Effector memory CD4-positive, alpha-beta T cell (primary cell): ENCODE results near the gene ZDHHC16.
A peak's percentile ranks its signal among the peaks of the same experiment; 100 is the strongest.

Source experiments
- DNase-seq, 3 donors: peaks; one replicate each; pipeline ENCODE4 v3.0.0-alpha.2; 2020
- H3K27ac ChIP-seq: 2 replicates; pipeline ENCODE4 v1.7.0; 2013; ENCODE audit warnings: mild to moderate bottlenecking, low read length, moderate library complexity; ENCODE audit not compliant: insufficient read depth, poor library complexity, severe bottlenecking
- H3K27me3 ChIP-seq: replicated peaks from 2 replicates; pipeline ENCODE4 v1.7.0; 2013; ENCODE audit warnings: mild to moderate bottlenecking, low read length; ENCODE audit not compliant: insufficient read depth, control insufficient read depth, poor library complexity, severe bottlenecking
- H3K36me3 ChIP-seq: 2 replicates; pipeline ENCODE4 v1.7.0; 2013; ENCODE audit warnings: mild to moderate bottlenecking, low read length, moderate library complexity; ENCODE audit not compliant: control insufficient read depth, insufficient read depth
- H3K4me1 ChIP-seq: 2 replicates; pipeline ENCODE4 v1.7.0; 2013; ENCODE audit warnings: low read length, mild to moderate bottlenecking; ENCODE audit not compliant: control insufficient read depth, insufficient read depth, poor library complexity, severe bottlenecking
- H3K4me3 ChIP-seq: 2 replicates; pipeline ENCODE4 v1.7.0; 2013; ENCODE audit warnings: low read length, low read depth, mild to moderate bottlenecking; ENCODE audit not compliant: insufficient read depth, poor library complexity, severe bottlenecking
- H3K9me3 ChIP-seq: 2 replicates; pipeline ENCODE4 v1.7.0; 2013; ENCODE audit warnings: mild to moderate bottlenecking, low read length, moderate library complexity; ENCODE audit not compliant: control insufficient read depth

Gene ZDHHC16

GRCh38 chr10:97456034-97456685, 10.2 kb downstream of the ZDHHC16 start:
- peaks cover 56% of the 10 kb centered on the region for H3K36me3 ChIP-seq
- no peak for DNase-seq
- H3K9me3 ChIP-seq, result no peaks in the 10 kb centered on the region
- H3K27ac ChIP-seq, result no peak overlapping the region
- no peak overlapping the region for H3K4me3 ChIP-seq
- no peaks in the 10 kb centered on the region for H3K4me1 ChIP-seq
- H3K27me3 ChIP-seq, result no peaks in the 10 kb centered on the region

DNA sequence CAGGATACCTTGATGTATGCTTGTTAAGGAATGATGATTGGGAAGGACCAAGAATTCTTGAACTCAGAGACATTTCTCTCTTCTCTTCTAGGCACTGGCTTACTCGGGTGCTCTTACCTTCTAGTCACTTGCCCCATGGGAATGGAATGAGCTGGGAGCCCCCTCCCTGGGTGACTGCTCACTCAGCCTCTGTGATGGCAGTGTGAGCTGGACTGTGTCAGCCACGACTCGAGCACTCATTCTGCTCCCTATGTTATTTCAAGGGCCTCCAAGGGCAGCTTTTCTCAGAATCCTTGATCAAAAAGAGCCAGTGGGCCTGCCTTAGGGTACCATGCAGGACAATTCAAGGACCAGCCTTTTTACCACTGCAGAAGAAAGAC, 10.7 kb downstream of the ZDHHC16 start:
- Histone ChIP-seq H3K4me1 (no peaks in the 10 kb centered on the region), H3K27ac (no peak overlapping the region), H3K9me3 (no peaks in the 10 kb centered on the region), H3K36me3 (peaks cover 62% of the 10 kb centered on the region), H3K4me3 (no peak overlapping the region), H3K27me3 (no peaks in the 10 kb centered on the region)
- no peak for DNase-seq

DNA sequence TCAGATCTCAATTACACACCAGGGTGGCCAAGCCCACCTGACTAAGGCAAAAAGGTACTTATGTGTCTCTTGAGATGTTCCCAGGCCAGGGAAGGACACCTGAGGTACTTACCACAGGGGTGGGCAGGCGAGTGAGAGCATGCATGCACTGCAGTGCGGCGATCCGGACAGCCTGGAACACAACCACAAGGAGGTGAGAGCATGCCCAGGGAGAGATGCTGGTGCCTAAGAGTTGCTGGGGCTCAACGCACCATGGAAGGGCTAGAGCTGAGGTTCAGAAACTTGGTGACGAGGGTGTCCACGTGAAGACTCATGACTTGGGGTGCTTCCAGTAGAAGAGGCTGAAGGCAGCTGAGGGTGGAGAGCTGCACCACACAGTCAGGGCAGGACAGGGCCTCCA, 13.1 kb downstream of the ZDHHC16 start:
- Histone ChIP-seq H3K4me1 (no peaks in the 10 kb centered on the region), H3K27ac (no peak overlapping the region), H3K4me3 (no peak overlapping the region), H3K9me3 (no peaks in the 10 kb centered on the region), H3K27me3 (no peaks in the 10 kb centered on the region), H3K36me3 (peaks cover 66% of the 10 kb centered on the region)
- DNase-seq, result no peak

- Histone ChIP-seq H3K27ac (no peak overlapping the region), H3K9me3 (no peaks in the 10 kb centered on the region), H3K36me3 (peaks cover 72% of the 10 kb centered on the region), H3K27me3 (no peaks in the 10 kb centered on the region), H3K4me1 (no peaks in the 10 kb centered on the region), H3K4me3 (no peak overlapping the region)
- no peak for DNase-seq
Measured at GRCh38 chr10:97459933-97460332, 14.0 kb downstream of the ZDHHC16 start.

DNA sequence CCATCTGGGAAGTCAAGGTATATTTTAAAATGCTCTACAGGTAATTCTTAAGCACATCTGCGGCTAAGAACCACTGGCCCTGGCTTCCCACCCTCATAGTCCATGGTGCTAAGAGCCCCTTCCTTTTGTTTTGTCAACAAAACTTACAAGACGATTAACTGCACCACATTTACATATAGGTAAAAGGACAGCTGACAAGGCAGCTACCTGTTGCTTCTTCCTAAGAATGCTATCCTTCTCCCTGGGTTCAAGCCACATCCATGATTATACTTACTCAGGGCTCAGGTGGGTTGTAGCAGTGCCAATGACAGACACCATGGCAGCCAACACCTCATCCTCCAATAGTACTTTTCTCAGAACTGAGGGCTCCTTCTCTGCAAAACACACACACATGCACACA, 16.3 kb downstream of the ZDHHC16 start:
- H3K27ac ChIP-seq, result no peak overlapping the region
- H3K36me3 ChIP-seq, result peaks cover 84% of the 10 kb centered on the region
- no peaks in the 10 kb centered on the region for H3K4me1 ChIP-seq
- H3K4me3 ChIP-seq, result no peak overlapping the region
- no peaks in the 10 kb centered on the region for H3K27me3 ChIP-seq
- H3K9me3 ChIP-seq, result no peaks in the 10 kb centered on the region
- DNase-seq, result no peak

- H3K9me3 ChIP-seq, result no peaks in the 10 kb centered on the region
- DNase-seq, result peak in 1 of 3 donors; percentile 11
- no peaks in the 10 kb centered on the region for H3K4me1 ChIP-seq
- H3K27ac ChIP-seq, result no peak overlapping the region
- H3K36me3 ChIP-seq, result peaks cover 93% of the 10 kb centered on the region
- no peaks in the 10 kb centered on the region for H3K27me3 ChIP-seq
- H3K4me3 ChIP-seq, result no peak overlapping the region
Measured at GRCh38 chr10:97463363-97464132, 17.6 kb downstream of the ZDHHC16 start.

DNA sequence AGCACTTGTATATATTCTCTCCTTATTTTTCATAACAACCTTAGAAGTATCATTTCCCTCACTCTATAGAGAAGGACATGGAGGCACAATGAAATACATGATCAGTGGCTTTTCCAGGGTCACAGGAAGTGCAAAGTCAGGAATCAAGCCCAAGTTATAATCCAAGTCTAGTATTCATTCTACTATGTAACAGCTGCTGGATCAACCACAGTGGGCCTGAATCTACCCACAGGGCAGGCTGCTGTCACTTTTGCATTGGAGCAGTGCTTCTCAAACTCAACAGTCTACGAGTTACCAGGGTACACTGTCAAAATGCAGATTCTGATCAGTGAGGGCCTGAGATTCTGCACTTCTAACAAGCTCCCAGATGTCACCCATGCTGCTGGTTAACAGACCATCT, 18.3 kb downstream of the ZDHHC16 start:
- DNase-seq, result no peak
- Histone ChIP-seq H3K4me3 (no peak overlapping the region), H3K9me3 (no peaks in the 10 kb centered on the region), H3K36me3 (peaks cover 93% of the 10 kb centered on the region), H3K27ac (no peak overlapping the region), H3K27me3 (no peaks in the 10 kb centered on the region), H3K4me1 (no peaks in the 10 kb centered on the region)

- Histone ChIP-seq H3K9me3 (no peaks in the 10 kb centered on the region), H3K4me3 (no peak overlapping the region), H3K36me3 (peaks cover 93% of the 10 kb centered on the region), H3K4me1 (no peaks in the 10 kb centered on the region), H3K27me3 (no peaks in the 10 kb centered on the region), H3K27ac (no peak overlapping the region)
- no peak for DNase-seq
Measured at GRCh38 chr10:97465982-97466381, 20.0 kb downstream of the ZDHHC16 start.

DNA sequence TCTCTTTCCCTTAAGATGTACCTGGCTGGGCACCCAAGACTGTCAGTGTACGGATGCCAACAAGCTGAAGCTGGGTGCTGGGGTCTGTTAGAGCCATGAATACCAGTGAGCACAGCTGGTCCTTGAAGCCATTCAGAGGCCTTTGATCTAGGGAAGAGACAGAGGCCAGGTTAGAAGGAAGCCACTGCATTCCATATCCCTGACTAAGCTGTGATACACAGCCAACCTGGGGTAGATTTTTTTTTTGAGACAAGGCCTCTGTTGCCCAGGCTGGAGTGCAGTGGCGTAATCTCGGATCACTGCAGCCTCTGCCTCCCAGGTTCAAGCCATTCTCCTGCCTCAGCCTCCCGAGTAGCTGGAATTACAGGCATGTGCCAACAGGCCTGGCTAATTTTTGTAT, 20.8 kb downstream of the ZDHHC16 start:
- no peak overlapping the region for H3K4me3 ChIP-seq
- H3K36me3 ChIP-seq, result peaks cover 88% of the 10 kb centered on the region
- H3K4me1 ChIP-seq, result no peaks in the 10 kb centered on the region
- H3K9me3 ChIP-seq, result no peaks in the 10 kb centered on the region
- no peak for DNase-seq
- H3K27me3 ChIP-seq, result no peaks in the 10 kb centered on the region
- no peak overlapping the region for H3K27ac ChIP-seq

- Histone ChIP-seq H3K27me3 (no peaks in the 10 kb centered on the region), H3K4me3 (no peak overlapping the region), H3K27ac (no peak overlapping the region), H3K4me1 (no peaks in the 10 kb centered on the region), H3K9me3 (no peaks in the 10 kb centered on the region), H3K36me3 (peaks cover 85% of the 10 kb centered on the region)
- no peak for DNase-seq
Measured at GRCh38 chr10:97468162-97468561, 22.2 kb downstream of the ZDHHC16 start.
